Measurements from ENCODE around the gene SLC15A5. TPM values are rescaled to one million over a fixed set of nuclear protein-coding genes. Genes with fewer than 3 reads are reported as not detected.

SLC15A5 gene
- total RNA-seq, 2 donors from 2014 or later, result not detected

DNA sequence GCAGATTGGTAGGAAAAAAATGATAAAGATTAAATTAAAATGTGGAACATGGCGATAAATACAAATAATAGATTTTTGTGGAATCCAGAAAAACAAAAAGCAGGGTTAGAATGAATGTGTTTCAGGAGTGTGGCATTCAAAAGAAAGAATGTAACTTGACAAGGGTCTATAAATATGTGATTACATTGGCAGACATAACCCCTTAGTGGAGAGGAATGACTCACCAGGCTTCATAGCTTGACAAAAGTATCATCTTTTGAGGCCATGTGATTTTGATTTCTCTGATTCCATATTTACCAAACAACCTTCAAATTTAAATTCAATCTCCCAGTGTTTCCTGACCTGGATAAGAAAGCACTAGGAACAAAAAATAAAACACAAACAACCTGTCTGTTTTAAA is 45.5 kb upstream of the SLC15A5 start:
- Histone ChIP-seq H3K27ac (no peak overlapping the region), H3K4me3 (no peak overlapping the region), H3K9me3 (no peaks in the 10 kb centered on the region), H3K27me3 (replicated peaks; ENCODE audit: insufficient read depth) (no peaks in the 10 kb centered on the region), H3K4me1 (ENCODE audit: control insufficient read depth in 1 of 2, low read depth in 2 of 2) (no peaks in the 10 kb centered on the region), H3K36me3 (no peaks in the 10 kb centered on the region)
- TF ChIP-seq CTCF (IDR thresholded peaks at IDR 0.05), result no peak
- DNase-seq (ENCODE audit: low spot score) (no peak), ATAC-seq (ENCODE audit: insufficient number of reproducible peaks, low FRiP score, low read depth) (no peak)

DNA sequence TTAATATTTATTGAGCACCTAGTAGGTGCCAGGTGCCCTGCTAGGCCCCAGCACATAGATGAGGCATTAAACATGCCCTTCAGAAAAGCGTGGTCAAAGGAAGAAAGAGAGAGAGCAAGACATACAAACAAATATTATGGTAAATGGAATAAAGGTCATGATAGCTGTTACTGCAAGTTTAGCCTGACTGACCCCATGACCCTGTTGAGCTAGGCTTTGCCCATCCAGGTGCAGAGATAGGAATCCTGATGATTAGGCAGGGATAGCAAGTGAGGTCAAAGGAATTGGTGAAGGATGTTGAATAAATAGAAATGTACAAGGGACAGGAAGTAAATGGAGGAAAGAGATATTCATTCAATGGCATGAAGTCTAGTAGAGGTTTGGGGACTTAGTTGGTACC is 33.4 kb upstream of the SLC15A5 start:
- ATAC-seq (ENCODE audit: insufficient number of reproducible peaks, low FRiP score, low read depth) (no peak), DNase-seq (ENCODE audit: low spot score) (no peak)
- no peak for TF ChIP-seq CTCF (IDR thresholded peaks at IDR 0.05)
- H3K9me3 ChIP-seq, result peaks cover 10% of the 10 kb centered on the region
- no peak overlapping the region for H3K4me3 ChIP-seq
- no peak overlapping the region for H3K27ac ChIP-seq
- H3K27me3 ChIP-seq (replicated peaks; ENCODE audit: insufficient read depth), result no peaks in the 10 kb centered on the region
- H3K4me1 ChIP-seq (ENCODE audit: control insufficient read depth in 1 of 2, low read depth in 2 of 2), result no peaks in the 10 kb centered on the region
- H3K36me3 ChIP-seq, result no peaks in the 10 kb centered on the region

GRCh38 chr12:16307856-16308475 is 30.5 kb upstream of the SLC15A5 start:
- H3K4me3 ChIP-seq, result no peak overlapping the region
- ATAC-seq (ENCODE audit: insufficient number of reproducible peaks, low FRiP score, low read depth), result no peak

GRCh38 chr12:16303939-16304338 is 26.5 kb upstream of the SLC15A5 start:
- ATAC-seq (ENCODE audit: insufficient number of reproducible peaks, low FRiP score, low read depth) (no peak), DNase-seq (ENCODE audit: low spot score) (no peak)
- Histone ChIP-seq H3K9me3 (peaks cover 5% of the 10 kb centered on the region), H3K27me3 (replicated peaks; ENCODE audit: insufficient read depth) (no peaks in the 10 kb centered on the region), H3K36me3 (no peaks in the 10 kb centered on the region), H3K4me3 (no peak overlapping the region), H3K27ac (no peak overlapping the region), H3K4me1 (ENCODE audit: control insufficient read depth in 1 of 2, low read depth in 2 of 2) (no peaks in the 10 kb centered on the region)
- no peak for TF ChIP-seq CTCF (IDR thresholded peaks at IDR 0.05)

More at GRCh38 chr12:16307856-16308475, 30.5 kb upstream of the SLC15A5 start:
- no peak overlapping the region for H3K27ac ChIP-seq
- no peaks in the 10 kb centered on the region for H3K4me1 ChIP-seq (ENCODE audit: control insufficient read depth in 1 of 2, low read depth in 2 of 2)
- no peaks in the 10 kb centered on the region for H3K27me3 ChIP-seq (replicated peaks; ENCODE audit: insufficient read depth)
- H3K9me3 ChIP-seq, result peaks cover 10% of the 10 kb centered on the region
- H3K36me3 ChIP-seq, result no peaks in the 10 kb centered on the region
- DNase-seq (ENCODE audit: low spot score), result no peak
- TF ChIP-seq CTCF (IDR thresholded peaks at IDR 0.05), result no peak

- no peak for DNase-seq (ENCODE audit: low spot score)
- no peak for ATAC-seq (ENCODE audit: insufficient number of reproducible peaks, low FRiP score, low read depth)
- H3K27ac ChIP-seq, result no peak overlapping the region
- no peaks in the 10 kb centered on the region for H3K36me3 ChIP-seq
- no peaks in the 10 kb centered on the region for H3K27me3 ChIP-seq (replicated peaks; ENCODE audit: insufficient read depth)
- no peak overlapping the region for H3K4me3 ChIP-seq
- H3K4me1 ChIP-seq (ENCODE audit: control insufficient read depth in 1 of 2, low read depth in 2 of 2), result no peaks in the 10 kb centered on the region
- TF ChIP-seq CTCF (IDR thresholded peaks at IDR 0.05), result no peak
- H3K9me3 ChIP-seq, result no peaks in the 10 kb centered on the region
Observed at GRCh38 chr12:16300736-16301135, 23.3 kb upstream of the SLC15A5 start.

Measured in thoracic aorta (tissue), 2 donors.